ENCODE results near the gene COPS3. TPM values are rescaled to one million over a fixed set of nuclear protein-coding genes. Genes with fewer than 3 reads are reported as not detected.

Gene COPS3
- polyA plus RNA-seq, 4 donors = 42.9 to 58.9 (median 48.0) TPM

DNA sequence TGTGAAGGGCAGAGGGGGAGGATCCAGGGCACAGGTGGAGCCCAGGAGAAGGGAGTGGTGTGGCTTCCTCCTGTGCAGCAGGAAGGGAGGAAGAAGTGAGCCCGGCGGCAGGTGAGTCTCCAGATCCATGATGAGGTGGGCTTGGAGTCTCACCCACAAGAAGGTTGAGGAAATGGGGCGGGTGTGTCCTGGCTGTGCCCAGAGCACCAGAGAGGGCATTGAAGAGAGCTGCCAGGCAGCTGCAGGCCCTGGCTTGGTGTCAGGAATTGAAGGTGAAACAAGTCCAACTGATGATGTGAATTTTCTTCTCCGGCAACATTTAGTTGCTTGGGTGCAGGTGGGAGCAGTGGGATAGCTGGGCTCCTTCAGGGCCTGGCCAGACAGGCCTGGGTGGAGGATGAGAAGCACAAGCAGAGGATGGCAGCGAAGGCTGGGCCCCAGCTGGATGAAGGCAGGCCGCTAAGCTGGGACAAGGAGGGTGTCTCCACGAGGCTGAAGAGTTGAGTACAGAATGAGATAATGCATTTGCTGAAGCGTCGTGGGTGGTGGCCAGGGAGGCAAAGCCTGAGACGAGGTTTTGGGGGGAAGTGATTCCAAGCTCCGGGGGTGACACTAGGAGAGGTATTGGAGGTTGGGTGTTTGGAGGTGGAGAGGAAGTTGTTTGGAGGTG, 40.4 kb upstream of the COPS3 start:
- WGBS, 3 donors = 71 to 83% (median 80%) methylated on average over 10 to 11 of the region's 11 CpGs
- Histone ChIP-seq H3K27ac (ENCODE audit: low read depth in 1 of 3, low read length in 2 of 3) (no peak overlapping the region), H3K4me3 (ENCODE audit: low read depth in 1 of 3, low read length in 3 of 3) (no peak overlapping the region), H3K4me1 (ENCODE audit: control insufficient read depth in 3 of 3, insufficient read depth in 2 of 3, low read depth in 1 of 3, low read length in 2 of 3) (no peaks in the 10 kb centered on the region), H3K36me3 (ENCODE audit: control insufficient read depth in 3 of 3, insufficient read depth in 2 of 3, low read depth in 1 of 3, low read length in 3 of 3) (peaks cover 0 to 11% (median 0%) of the 10 kb centered on the region in 3 donors), H3K9me3 (ENCODE audit: control insufficient read depth in 2 of 2, insufficient read depth in 1 of 2, low read depth in 1 of 2, low read length in 1 of 2) (no peaks in the 10 kb centered on the region), H3K27me3 (ENCODE audit: control insufficient read depth in 3 of 3, insufficient read depth in 3 of 3, low read length in 3 of 3) (no peaks in the 10 kb centered on the region)
- FAIRE-seq (no peak), DNase-seq (no peak)

DNA sequence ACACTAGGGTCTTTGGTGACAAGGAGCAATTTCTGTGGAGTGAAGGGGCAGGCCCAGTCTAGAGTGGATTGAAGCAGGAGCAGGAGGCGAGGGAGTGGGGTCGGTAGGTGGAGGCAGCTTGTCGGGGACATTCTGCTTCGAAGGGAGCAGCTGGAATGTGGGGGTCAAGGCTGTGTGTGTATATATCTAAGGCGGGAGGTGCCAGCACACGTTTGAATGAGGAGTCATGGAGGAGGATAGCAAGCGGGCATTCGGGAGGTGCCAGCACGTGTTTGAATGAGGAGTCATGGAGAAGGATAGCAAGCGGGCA, 39.8 kb upstream of the COPS3 start:
- 85 to 91% (median 90%) methylated on average over 10 of the region's 10 CpGs for WGBS, 3 donors
- H3K36me3 ChIP-seq (ENCODE audit: control insufficient read depth in 3 of 3, insufficient read depth in 2 of 3, low read depth in 1 of 3, low read length in 3 of 3) = peaks cover 0 to 11% (median 0%) of the 10 kb centered on the region in 3 donors
- H3K4me1 ChIP-seq (ENCODE audit: control insufficient read depth in 3 of 3, insufficient read depth in 2 of 3, low read depth in 1 of 3, low read length in 2 of 3) = no peaks in the 10 kb centered on the region
- no peaks in the 10 kb centered on the region for H3K27me3 ChIP-seq (ENCODE audit: control insufficient read depth in 3 of 3, insufficient read depth in 3 of 3, low read length in 3 of 3)
- FAIRE-seq = no peak
- no peaks in the 10 kb centered on the region for H3K9me3 ChIP-seq (ENCODE audit: control insufficient read depth in 2 of 2, insufficient read depth in 1 of 2, low read depth in 1 of 2, low read length in 1 of 2)
- H3K27ac ChIP-seq (ENCODE audit: low read depth in 1 of 3, low read length in 2 of 3) = no peak overlapping the region
- no peak overlapping the region for H3K4me3 ChIP-seq (ENCODE audit: low read depth in 1 of 3, low read length in 3 of 3)
- no peak for DNase-seq

DNA sequence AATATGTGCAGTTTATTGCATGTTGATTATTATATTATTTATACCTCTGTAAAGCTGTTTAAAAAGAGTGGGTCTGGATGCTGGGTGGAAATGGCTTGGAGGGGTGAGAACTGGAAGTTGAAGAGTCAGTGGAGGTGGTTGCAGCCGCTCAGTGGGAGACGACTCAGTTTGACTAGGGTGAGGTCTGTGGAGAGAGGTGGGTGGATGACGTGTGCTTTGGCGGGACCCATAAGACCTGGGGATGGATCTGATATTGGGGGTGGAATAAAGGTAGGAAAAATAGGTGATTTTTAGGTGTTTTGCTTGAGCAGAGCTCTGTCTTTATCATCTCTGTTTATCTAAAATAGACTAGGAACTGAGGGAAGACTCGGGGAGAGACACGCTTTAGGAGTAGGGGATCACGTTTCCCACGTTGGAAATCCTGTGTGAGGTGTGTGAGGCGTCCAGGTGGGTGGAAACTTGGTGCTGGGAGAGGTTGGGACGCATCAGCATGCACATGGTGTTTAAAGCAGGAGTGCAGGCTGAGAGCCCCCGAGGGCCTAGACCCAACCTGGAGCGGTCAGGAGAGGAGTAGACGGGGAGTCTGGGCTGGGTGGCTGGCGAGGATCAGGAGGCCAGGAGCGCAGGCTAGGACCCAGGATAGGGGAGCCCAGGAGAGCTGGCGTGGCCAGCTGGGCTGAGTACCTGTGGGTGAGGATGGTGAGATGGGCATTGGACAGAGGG, 39.3 kb upstream of the COPS3 start:
- FAIRE-seq (no peak), DNase-seq (no peak)
- no peaks in the 10 kb centered on the region for H3K4me1 ChIP-seq (ENCODE audit: control insufficient read depth in 3 of 3, insufficient read depth in 2 of 3, low read depth in 1 of 3, low read length in 2 of 3)
- 89 to 91% (median 90%) methylated on average over 16 of the region's 16 CpGs for WGBS, 3 donors
- no peaks in the 10 kb centered on the region for H3K9me3 ChIP-seq (ENCODE audit: control insufficient read depth in 2 of 2, insufficient read depth in 1 of 2, low read depth in 1 of 2, low read length in 1 of 2)
- H3K27me3 ChIP-seq (ENCODE audit: control insufficient read depth in 3 of 3, insufficient read depth in 3 of 3, low read length in 3 of 3) = no peaks in the 10 kb centered on the region
- H3K4me3 ChIP-seq (ENCODE audit: low read depth in 1 of 3, low read length in 3 of 3) = no peak overlapping the region
- H3K36me3 ChIP-seq (ENCODE audit: control insufficient read depth in 3 of 3, insufficient read depth in 2 of 3, low read depth in 1 of 3, low read length in 3 of 3) = peaks cover 0 to 6% (median 0%) of the 10 kb centered on the region in 3 donors
- H3K27ac ChIP-seq (ENCODE audit: low read depth in 1 of 3, low read length in 2 of 3) = no peak overlapping the region

DNA sequence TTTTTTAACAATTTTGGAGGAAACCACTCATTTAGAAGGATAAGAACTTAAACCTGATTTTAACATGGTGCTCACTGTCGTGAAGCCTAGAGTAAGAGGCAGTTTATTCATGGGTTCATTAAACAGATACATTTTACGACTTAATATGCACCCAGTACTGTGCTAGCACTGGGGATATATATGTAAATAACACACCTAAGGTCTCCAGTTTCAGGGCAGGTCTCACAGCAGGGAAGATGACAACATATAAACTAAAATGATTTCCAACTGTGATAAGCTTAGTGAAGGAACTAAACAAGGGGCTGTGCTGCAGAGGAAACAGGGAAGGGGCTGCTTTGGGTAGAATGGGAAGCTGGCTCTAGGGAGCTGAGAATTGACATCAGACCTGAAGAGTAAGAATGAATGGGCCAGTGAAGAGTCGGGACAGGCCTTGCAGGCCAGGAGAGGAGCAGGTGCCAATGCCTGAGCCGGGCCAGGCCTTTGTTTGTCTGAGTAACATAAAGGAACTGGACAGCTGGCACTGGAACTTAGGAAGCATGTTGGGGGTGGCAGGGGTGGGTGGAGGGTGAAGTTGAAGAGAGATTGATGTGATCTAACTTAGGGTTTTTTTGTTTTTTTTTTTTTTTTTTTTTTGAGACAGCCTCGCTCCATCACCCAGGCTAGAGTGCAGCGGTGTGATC, 34.2 kb upstream of the COPS3 start:
- FAIRE-seq (no peak), DNase-seq (no peak)
- no peak overlapping the region for H3K4me3 ChIP-seq (ENCODE audit: low read depth in 1 of 3, low read length in 3 of 3)
- H3K36me3 ChIP-seq (ENCODE audit: control insufficient read depth in 3 of 3, insufficient read depth in 2 of 3, low read depth in 1 of 3, low read length in 3 of 3) = no peaks in the 10 kb centered on the region
- H3K27me3 ChIP-seq (ENCODE audit: control insufficient read depth in 3 of 3, insufficient read depth in 3 of 3, low read length in 3 of 3) = no peaks in the 10 kb centered on the region
- H3K9me3 ChIP-seq (ENCODE audit: control insufficient read depth in 2 of 2, insufficient read depth in 1 of 2, low read depth in 1 of 2, low read length in 1 of 2) = no peaks in the 10 kb centered on the region
- no peaks in the 10 kb centered on the region for H3K4me1 ChIP-seq (ENCODE audit: control insufficient read depth in 3 of 3, insufficient read depth in 2 of 3, low read depth in 1 of 3, low read length in 2 of 3)
- H3K27ac ChIP-seq (ENCODE audit: low read depth in 1 of 3, low read length in 2 of 3) = no peak overlapping the region
- WGBS, 3 donors = 70 to 87% (median 86%) methylated on average over 6 of the region's 6 CpGs

DNA sequence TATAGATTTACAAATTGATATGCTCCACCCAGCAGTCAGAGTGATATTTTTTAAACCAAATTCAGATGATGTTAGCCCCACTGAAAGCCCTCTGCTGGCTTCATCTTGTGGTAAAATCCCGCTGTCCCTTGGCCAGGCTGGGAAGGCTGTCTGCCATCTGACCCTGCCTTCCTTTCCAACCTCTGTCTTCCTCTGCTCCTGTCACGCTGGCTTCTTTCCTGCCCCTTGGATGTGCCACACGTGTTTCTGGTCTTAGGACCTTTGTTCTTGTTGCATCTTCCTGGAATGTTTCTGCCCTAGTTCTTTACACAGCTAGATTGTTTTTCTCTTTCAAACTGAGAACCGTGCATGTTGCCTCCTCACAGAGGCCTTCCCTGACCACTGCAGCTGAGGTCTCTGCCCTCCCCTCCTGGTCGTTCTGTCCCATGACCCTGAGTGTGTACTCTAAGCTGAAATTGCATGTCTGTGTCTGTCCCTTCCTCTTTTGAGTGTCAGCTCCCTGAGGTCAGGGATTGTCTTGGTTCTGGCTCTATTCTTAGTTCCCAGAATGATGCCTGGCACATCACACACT, 33.5 kb upstream of the COPS3 start:
- Histone ChIP-seq H3K27me3 (ENCODE audit: control insufficient read depth in 3 of 3, insufficient read depth in 3 of 3, low read length in 3 of 3) (no peaks in the 10 kb centered on the region), H3K27ac (ENCODE audit: low read depth in 1 of 3, low read length in 2 of 3) (no peak overlapping the region), H3K4me1 (ENCODE audit: control insufficient read depth in 3 of 3, insufficient read depth in 2 of 3, low read depth in 1 of 3, low read length in 2 of 3) (no peaks in the 10 kb centered on the region), H3K36me3 (ENCODE audit: control insufficient read depth in 3 of 3, insufficient read depth in 2 of 3, low read depth in 1 of 3, low read length in 3 of 3) (no peaks in the 10 kb centered on the region), H3K4me3 (ENCODE audit: low read depth in 1 of 3, low read length in 3 of 3) (no peak overlapping the region), H3K9me3 (ENCODE audit: control insufficient read depth in 2 of 2, insufficient read depth in 1 of 2, low read depth in 1 of 2, low read length in 1 of 2) (no peaks in the 10 kb centered on the region)
- 69 to 85% (median 70%) methylated on average over 5 of the region's 5 CpGs for WGBS, 3 donors
- no peak for DNase-seq
- FAIRE-seq = no peak

DNA sequence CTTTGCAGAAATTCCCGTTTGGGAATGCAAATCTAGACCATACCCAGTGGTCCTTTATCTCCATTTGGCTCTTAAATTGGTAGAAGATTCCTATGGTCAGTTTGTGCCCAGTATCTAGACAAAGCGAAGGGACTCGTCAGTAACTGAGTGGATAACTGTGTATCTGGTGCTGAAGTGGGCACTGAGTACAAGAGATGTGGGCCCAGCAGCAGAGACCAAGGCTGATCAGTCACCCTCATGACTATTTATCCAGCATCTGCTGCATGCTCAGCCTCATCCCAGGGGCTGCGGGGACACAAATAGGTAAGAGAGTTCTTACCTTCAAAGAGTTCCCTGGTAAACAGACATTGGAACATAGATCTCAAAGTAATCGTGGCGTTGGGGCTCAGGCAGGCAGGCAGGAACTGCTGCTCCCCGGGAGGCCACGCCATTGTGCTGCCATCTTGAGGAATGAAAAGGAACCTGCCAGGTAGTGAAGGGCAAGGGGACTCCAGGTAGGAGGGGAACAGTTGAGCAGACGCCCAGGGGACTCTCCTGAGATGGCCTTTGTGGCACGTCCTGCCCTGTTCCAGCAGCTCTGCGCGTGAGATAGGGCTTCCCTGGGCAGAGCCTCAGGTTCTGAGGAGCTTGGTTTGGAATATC, 32.4 kb upstream of the COPS3 start:
- no peaks in the 10 kb centered on the region for H3K27me3 ChIP-seq (ENCODE audit: control insufficient read depth in 3 of 3, insufficient read depth in 3 of 3, low read length in 3 of 3)
- H3K27ac ChIP-seq (ENCODE audit: low read depth in 1 of 3, low read length in 2 of 3) = no peak overlapping the region
- WGBS, 3 donors = 35 to 50% (median 37%) methylated on average over 12 of the region's 12 CpGs
- no peaks in the 10 kb centered on the region for H3K4me1 ChIP-seq (ENCODE audit: control insufficient read depth in 3 of 3, insufficient read depth in 2 of 3, low read depth in 1 of 3, low read length in 2 of 3)
- FAIRE-seq (no peak), DNase-seq (peak; percentile 73 to 79)
- no peaks in the 10 kb centered on the region for H3K9me3 ChIP-seq (ENCODE audit: control insufficient read depth in 2 of 2, insufficient read depth in 1 of 2, low read depth in 1 of 2, low read length in 1 of 2)
- no peaks in the 10 kb centered on the region for H3K36me3 ChIP-seq (ENCODE audit: control insufficient read depth in 3 of 3, insufficient read depth in 2 of 3, low read depth in 1 of 3, low read length in 3 of 3)
- H3K4me3 ChIP-seq (ENCODE audit: low read depth in 1 of 3, low read length in 3 of 3) = no peak overlapping the region

DNA sequence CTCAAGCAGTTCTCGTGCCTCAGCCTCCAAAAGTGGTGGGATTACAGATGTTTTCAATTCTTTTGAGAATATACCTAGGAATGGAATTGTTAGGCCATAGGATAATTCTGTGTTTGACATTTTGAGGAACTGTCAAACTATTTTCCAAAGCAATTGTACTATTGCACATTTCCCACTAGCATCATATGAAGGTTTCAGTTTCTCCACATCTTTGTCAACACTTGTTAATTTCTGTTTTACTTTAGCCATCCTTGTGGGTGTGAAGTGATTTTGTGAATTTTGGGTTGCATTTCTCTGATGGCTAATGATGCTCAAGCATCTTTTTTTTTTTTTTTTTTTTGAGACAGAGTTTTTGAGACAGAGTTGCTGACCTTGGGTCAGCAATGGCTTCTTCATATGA, 28.3 kb upstream of the COPS3 start:
- DNase-seq = no peak
- Histone ChIP-seq H3K27ac (ENCODE audit: low read depth in 1 of 3, low read length in 2 of 3) (no peak overlapping the region), H3K4me3 (ENCODE audit: low read depth in 1 of 3, low read length in 3 of 3) (no peak overlapping the region), H3K27me3 (ENCODE audit: control insufficient read depth in 3 of 3, insufficient read depth in 3 of 3, low read length in 3 of 3) (no peaks in the 10 kb centered on the region), H3K4me1 (ENCODE audit: control insufficient read depth in 3 of 3, insufficient read depth in 2 of 3, low read depth in 1 of 3, low read length in 2 of 3) (peaks cover 0 to 9% (median 0%) of the 10 kb centered on the region in 3 donors), H3K9me3 (ENCODE audit: control insufficient read depth in 2 of 2, insufficient read depth in 1 of 2, low read depth in 1 of 2, low read length in 1 of 2) (no peaks in the 10 kb centered on the region), H3K36me3 (ENCODE audit: control insufficient read depth in 3 of 3, insufficient read depth in 2 of 3, low read depth in 1 of 3, low read length in 3 of 3) (peaks cover 0 to 2% (median 0%) of the 10 kb centered on the region in 3 donors)
- WGBS, 3 donors = 89 to 98% (median 97%) methylated on average over 1 of the region's 1 CpG
- no peak for FAIRE-seq

DNA sequence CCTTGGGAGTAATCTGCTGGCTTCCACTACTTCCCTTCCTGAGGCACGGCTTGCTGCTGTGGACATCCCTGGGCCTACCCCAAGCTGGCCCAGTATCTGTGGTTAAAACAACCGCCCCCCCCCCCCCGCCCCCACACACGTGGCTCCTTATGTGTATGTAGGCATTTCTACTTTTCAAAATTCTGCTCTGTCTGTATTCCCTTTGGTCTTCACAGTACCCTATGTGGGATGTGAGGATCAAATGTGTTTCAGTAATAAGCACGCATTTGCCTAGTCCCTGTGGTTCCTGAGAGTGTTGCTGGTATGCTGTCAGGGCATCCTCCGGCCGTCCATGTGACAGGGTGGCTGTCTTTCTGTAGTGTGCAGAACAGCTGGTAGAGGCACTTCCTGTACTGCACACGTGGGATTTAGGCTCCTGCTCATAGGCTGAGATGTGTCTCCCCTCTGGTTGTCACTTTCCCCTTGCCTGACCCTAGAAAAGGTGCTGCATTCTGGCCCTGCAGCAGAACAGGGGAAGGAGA, 24.3 kb upstream of the COPS3 start:
- Histone ChIP-seq H3K36me3 (ENCODE audit: control insufficient read depth in 3 of 3, insufficient read depth in 2 of 3, low read depth in 1 of 3, low read length in 3 of 3) (peaks cover 0 to 2% (median 0%) of the 10 kb centered on the region in 3 donors), H3K9me3 (ENCODE audit: control insufficient read depth in 2 of 2, insufficient read depth in 1 of 2, low read depth in 1 of 2, low read length in 1 of 2) (no peaks in the 10 kb centered on the region), H3K4me3 (ENCODE audit: low read depth in 1 of 3, low read length in 3 of 3) (no peak overlapping the region), H3K4me1 (ENCODE audit: control insufficient read depth in 3 of 3, insufficient read depth in 2 of 3, low read depth in 1 of 3, low read length in 2 of 3) (peaks cover 0 to 13% (median 0%) of the 10 kb centered on the region in 3 donors), H3K27me3 (ENCODE audit: control insufficient read depth in 3 of 3, insufficient read depth in 3 of 3, low read length in 3 of 3) (no peaks in the 10 kb centered on the region), H3K27ac (ENCODE audit: low read depth in 1 of 3, low read length in 2 of 3) (peak overlapping the region in 1 of 3 donors; percentile 28)
- FAIRE-seq = no peak
- DNase-seq = peak in 1 of 2 donors; percentile 50
- 48 to 65% (median 49%) methylated on average over 5 to 8 of the region's 8 CpGs for WGBS, 3 donors
